Activated CD8-positive, alpha-beta T cell treated with anti-CD3 and anti-CD28 coated beads for 36 hours (primary cell): ENCODE data around the gene PCDHGC4. TPM values are rescaled to one million over a fixed set of nuclear protein-coding genes. Genes with fewer than 3 reads are reported as not detected.

Experiments
- ATAC-seq: fragments of 200-7000 bp; cut with Tn5 transposase; one replicate; pipeline ENCODE4 v1.10.0; 2021; ENCODE audit warnings: mild to moderate bottlenecking, moderate library complexity
- CTCF ChIA-PET: fragments of 350-600 bp; sonication (Branson Sonifier 250); formaldehyde crosslinking; loops from one replicate; lab custom pipeline; 2021; ENCODE audit warnings: antibody characterized with exemption; lab: Charles Lee
- POLR2A ChIA-PET: fragments of 350-600 bp; sonication (Branson Sonifier 250); formaldehyde crosslinking; loops from one replicate; lab custom pipeline; 2021; ENCODE audit warnings: antibody characterized with exemption; lab: Charles Lee
- DNase-seq: peaks from one replicate; pipeline ENCODE4 v3.0.0-alpha.2; 2020
- H3K27ac Mint-ChIP-seq: one replicate; pipeline ENCODE4 v1.8.0; 2021; ENCODE audit warnings: mild to moderate bottlenecking, mixed read lengths
- H3K27me3 Mint-ChIP-seq: one replicate; pipeline ENCODE4 v1.8.0; 2021; ENCODE audit warnings: mixed read lengths
- H3K36me3 Mint-ChIP-seq: one replicate; pipeline ENCODE4 v1.8.0; 2021; ENCODE audit warnings: low read depth, mixed read lengths
- H3K4me1 Mint-ChIP-seq: one replicate; pipeline ENCODE4 v1.8.0; 2021; ENCODE audit warnings: low read depth, mixed read lengths
- H3K4me3 Mint-ChIP-seq: one replicate; pipeline ENCODE4 v1.8.0; 2021; ENCODE audit warnings: mild to moderate bottlenecking, moderate library complexity, mixed read lengths
- H3K9me3 Mint-ChIP-seq: one replicate; pipeline ENCODE4 v1.8.0; 2021; ENCODE audit warnings: mixed read lengths
- CTCF ChIP-seq: fragments of 200-600 bp; IDR thresholded peaks from one replicate; pipeline ENCODE4 v1.8.0; 2022; ENCODE audit warnings: antibody characterized with exemption, mild to moderate bottlenecking
- intact Hi-C: fragments of 100-400 bp; cut with micrococcal nuclease; formaldehyde crosslinking; loops from one replicate; pipeline ENCODE4 v1.10.0; 2022
- total RNA-seq, 2 experiments: library from RNA; stranded (reverse); gene quantifications; one replicate each; pipeline ENCODE4 v1.2.3, GENCODE V29; 2021

The PCDHGC4 gene
- total RNA-seq, 2 experiments from 2014 or later, result not detected

GRCh38 chr5:141523991-141524390, 39.2 kb downstream of the PCDHGC4 start:
- no peak for ATAC-seq
- ChIA-PET CTCF (interaction anchor here (0.6 to 8.3 kb wide), 30 partner anchors 9 to 438 kb away, joined by 3 to 122 read pairs (median 5); partner anchors contain the start of genes PCDHB9, PCDHGA10, PCDHGA11 and PCDHGA12), POLR2A (interaction anchor here (2.5 kb wide), 1 partner anchor 10 kb away, joined by 14 read pairs; no protein-coding TSS in a partner anchor)
- no peaks in the 10 kb centered on the region for H3K27me3 Mint-ChIP-seq
- TF ChIP-seq CTCF, result no peak
- no peaks in the 10 kb centered on the region for H3K9me3 Mint-ChIP-seq
- DNase-seq, result no peak
- no peak overlapping the region for H3K27ac Mint-ChIP-seq
- no peak overlapping the region for H3K4me3 Mint-ChIP-seq
- H3K36me3 Mint-ChIP-seq, result peaks cover 80% of the 10 kb centered on the region
- intact Hi-C loops, result no loop called here
- H3K4me1 Mint-ChIP-seq, result peaks cover 44% of the 10 kb centered on the region

GRCh38 chr5:141524604-141525597, 40.1 kb downstream of the PCDHGC4 start:
- Mint-ChIP-seq H3K4me3 (no peak overlapping the region), H3K27ac (peak overlapping the region; percentile 56)
- POLR2A ChIA-PET, result interaction anchor here (0.6 to 2.5 kb wide), 2 partner anchors 11 to 25 kb away, joined by 3 to 14 read pairs; no protein-coding TSS in a partner anchor

GRCh38 chr5:141525653-141526052, 40.8 kb downstream of the PCDHGC4 start:
- ATAC-seq, result no peak
- peak overlapping the region; percentile 56 for H3K27ac Mint-ChIP-seq
- no peaks in the 10 kb centered on the region for H3K27me3 Mint-ChIP-seq
- DNase-seq, result no peak
- peaks cover 42% of the 10 kb centered on the region for H3K4me1 Mint-ChIP-seq
- no peak overlapping the region for H3K4me3 Mint-ChIP-seq
- ChIA-PET POLR2A (interaction anchor here (0.6 kb wide), 1 partner anchor 24 kb away, joined by 3 read pairs; no protein-coding TSS in a partner anchor), CTCF (interaction anchor here (0.6 to 8.3 kb wide), 12 partner anchors 8 to 176 kb away, joined by 3 to 122 read pairs (median 6); partner anchors contain the start of genes PCDHGA10, PCDHGA12, PCDHGB1 and PCDHGB5)
- intact Hi-C loops, result no loop called here
- TF ChIP-seq CTCF, result no peak
- peaks cover 65% of the 10 kb centered on the region for H3K36me3 Mint-ChIP-seq
- no peaks in the 10 kb centered on the region for H3K9me3 Mint-ChIP-seq

More at GRCh38 chr5:141524604-141525597, 40.1 kb downstream of the PCDHGC4 start:
- no peaks in the 10 kb centered on the region for H3K27me3 Mint-ChIP-seq
- H3K9me3 Mint-ChIP-seq, result no peaks in the 10 kb centered on the region
- intact Hi-C loops, result no loop called here
- DNase-seq, result peak; percentile 54
- peak; percentile 72 for ATAC-seq
- TF ChIP-seq CTCF, result peak; percentile 99
- peaks cover 44% of the 10 kb centered on the region for H3K4me1 Mint-ChIP-seq
- CTCF ChIA-PET, result interaction anchor here (1.0 to 8.3 kb wide), 28 partner anchors 9 to 439 kb away, joined by 3 to 122 read pairs (median 5); partner anchors contain the start of genes PCDHB9, PCDHGA10, PCDHGA11 and PCDHGA12
- H3K36me3 Mint-ChIP-seq, result peaks cover 72% of the 10 kb centered on the region

GRCh38 chr5:141527426-141527825, 42.6 kb downstream of the PCDHGC4 start:
- no peak overlapping the region for H3K27ac Mint-ChIP-seq
- no peak for DNase-seq

More at GRCh38 chr5:141527426-141527825, 42.6 kb downstream of the PCDHGC4 start:
- Mint-ChIP-seq H3K27me3 (no peaks in the 10 kb centered on the region), H3K4me3 (no peak overlapping the region), H3K36me3 (peaks cover 49% of the 10 kb centered on the region), H3K9me3 (no peaks in the 10 kb centered on the region), H3K4me1 (peaks cover 26% of the 10 kb centered on the region)
- ChIA-PET POLR2A (interaction anchor here (0.6 to 0.8 kb wide), 3 partner anchors 13 to 668 kb away, joined by 3 to 4 read pairs (median 3); no protein-coding TSS in a partner anchor), CTCF (interaction anchor here (0.6 to 2.5 kb wide), 8 partner anchors 15 to 340 kb away, joined by 3 to 10 read pairs (median 5); partner anchors contain the start of genes PCDHB9, PCDHGA11, PCDHGA12 and PCDHGB6)
- no peak for ATAC-seq
- TF ChIP-seq CTCF, result no peak
- intact Hi-C loops, result no loop called here
